ENCODE results near the gene MRC1. TPM values are rescaled to one million over a fixed set of nuclear protein-coding genes. Genes with fewer than 3 reads are reported as not detected.

The MRC1 gene
- total and polyA plus RNA-seq, 2 of the 8 experiments (the other 6 are each of a cell fraction or from before 2014, with no cell fraction given): 0.03 to 0.06 TPM

- FAIRE-seq: no peak
- H4K91ac ChIP-seq (replicated peaks; ENCODE audit: insufficient read length, low read length): no peak overlapping the region
- POLR2A ChIA-PET (ENCODE audit: partially characterized antibody): interaction anchor here (0.6 kb wide), 1 partner anchor 137 kb away, joined by 3 read pairs; no protein-coding TSS in a partner anchor
- no peak overlapping the region for H3K27ac ChIP-seq (ENCODE audit: low read depth, low read length)
- H3K4ac ChIP-seq (replicated peaks; ENCODE audit: insufficient read length, low read depth, low read length): no peak overlapping the region
- no peak overlapping the region for H2BK120ac ChIP-seq (replicated peaks; ENCODE audit: low read depth, low read length)
- no peaks in the 10 kb centered on the region for H3K4me1 ChIP-seq (replicated peaks in 1 of 4; ENCODE audit: control insufficient read depth in 3 of 4, insufficient read depth in 4 of 4, low read length in 3 of 4)
- H4K20me1 ChIP-seq (replicated peaks in 1 of 2; ENCODE audit: control insufficient read depth in 1 of 2, insufficient read depth in 2 of 2, low read length in 2 of 2): peaks cover 0 to 2% of the 10 kb centered on the region in 2 experiments
- no peak overlapping the region for H3K18ac ChIP-seq (ENCODE audit: extremely low read depth, low read length)
- no peak overlapping the region for H4K5ac ChIP-seq (ENCODE audit: insufficient read length, low read depth, low read length)
- H3K23ac ChIP-seq (ENCODE audit: insufficient read length): no peak overlapping the region
- H3K79me2 ChIP-seq (ENCODE audit: control insufficient read depth in 1 of 2, insufficient read depth in 2 of 2, low read length in 2 of 2): no peaks in the 10 kb centered on the region
- H2BK20ac ChIP-seq (ENCODE audit: low read length): no peak overlapping the region
- H2BK15ac ChIP-seq (ENCODE audit: low read length): no peak overlapping the region
- CTCF ChIA-PET (ENCODE audit: partially characterized antibody): interaction anchor here (0.5 to 2.8 kb wide), 24 partner anchors 10 to 512 kb away, joined by 3 to 29 read pairs (median 4); no protein-coding TSS in a partner anchor
- H3K4me2 ChIP-seq (ENCODE audit: insufficient read depth in 1 of 2, low read depth in 2 of 2, low read length in 2 of 2): no peak overlapping the region
- peaks cover 4% of the 10 kb centered on the region in 2 experiments; a peak in 2 of 4 replicates for H3K9me3 ChIP-seq (ENCODE audit: insufficient read depth in 2 of 2, low read depth in 1 of 2, low read length in 1 of 2)
- no peak overlapping the region for H3K4me3 ChIP-seq (ENCODE audit: extremely low read depth in 1 of 4, insufficient read depth in 2 of 4, low read depth in 3 of 4, low read length in 4 of 4)
- H3K36me3 ChIP-seq (ENCODE audit: control insufficient read depth in 2 of 4, insufficient read depth in 4 of 4, low read length in 3 of 4): no peaks in the 10 kb centered on the region
- no peak overlapping the region for H2AK5ac ChIP-seq (ENCODE audit: low read depth, low read length)
- H2BK5ac ChIP-seq (ENCODE audit: low read depth, low read length): no peak overlapping the region
- no peak overlapping the region for H3K14ac ChIP-seq (ENCODE audit: insufficient read length)
- H3K9ac ChIP-seq (replicated peaks in 1 of 4; ENCODE audit: extremely low read depth in 1 of 4, low read depth in 3 of 4, low read length in 3 of 4): no peak overlapping the region
- H3K23me2 ChIP-seq (ENCODE audit: low read depth, low read length): peaks cover 2% of the 10 kb centered on the region; the same call in 1 of the 2 replicates
- H4K8ac ChIP-seq (ENCODE audit: extremely low read depth, insufficient read depth, low read length): no peak overlapping the region
- peak in 1 of 2 experiments; percentile 18; a peak in 1 of 4 replicates for TF ChIP-seq RAD21 (IDR thresholded peaks at IDR 0.05 in 1 of 2, conservative IDR thresholded peaks at IDR 0.05 in 1 of 2; ENCODE audit: low read depth in 2 of 2, low read length in 2 of 2)
- TF ChIP-seq, protein P1, sequence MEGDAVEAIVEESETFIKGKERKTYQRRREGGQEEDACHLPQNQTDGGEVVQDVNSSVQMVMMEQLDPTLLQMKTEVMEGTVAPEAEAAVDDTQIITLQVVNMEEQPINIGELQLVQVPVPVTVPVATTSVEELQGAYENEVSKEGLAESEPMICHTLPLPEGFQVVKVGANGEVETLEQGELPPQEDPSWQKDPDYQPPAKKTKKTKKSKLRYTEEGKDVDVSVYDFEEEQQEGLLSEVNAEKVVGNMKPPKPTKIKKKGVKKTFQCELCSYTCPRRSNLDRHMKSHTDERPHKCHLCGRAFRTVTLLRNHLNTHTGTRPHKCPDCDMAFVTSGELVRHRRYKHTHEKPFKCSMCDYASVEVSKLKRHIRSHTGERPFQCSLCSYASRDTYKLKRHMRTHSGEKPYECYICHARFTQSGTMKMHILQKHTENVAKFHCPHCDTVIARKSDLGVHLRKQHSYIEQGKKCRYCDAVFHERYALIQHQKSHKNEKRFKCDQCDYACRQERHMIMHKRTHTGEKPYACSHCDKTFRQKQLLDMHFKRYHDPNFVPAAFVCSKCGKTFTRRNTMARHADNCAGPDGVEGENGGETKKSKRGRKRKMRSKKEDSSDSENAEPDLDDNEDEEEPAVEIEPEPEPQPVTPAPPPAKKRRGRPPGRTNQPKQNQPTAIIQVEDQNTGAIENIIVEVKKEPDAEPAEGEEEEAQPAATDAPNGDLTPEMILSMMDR (IDR thresholded peaks at IDR 0.05; ENCODE audit: control extremely low read depth in 1 of 3, insufficient read depth in 1 of 3, low read depth in 1 of 3, low read length in 3 of 3): peak in 1 of 3 experiments; percentile 37; a peak in 2 of 4 replicates
- no peak for TF ChIP-seq HDAC6 (IDR thresholded peaks at IDR 0.05; ENCODE audit: low read depth, low read length)
- DNase-seq (ENCODE audit: low read depth in 1 of 2, low spot score in 2 of 2): no peak
- H2AFZ ChIP-seq (ENCODE audit: low read length): no peak overlapping the region
- WGBS, 2 experiments (ENCODE audit: extremely low coverage in 1 of 2, insufficient coverage in 1 of 2, insufficient read length in 1 of 2, insufficient replicate concordance in 2 of 2, low coverage in 1 of 2, low lambda C conversion rate in 2 of 2, missing lambda C conversion rate in 1 of 2): 79% methylated on average over 3 of the region's 3 CpGs; no CpG with 5 or more reads in 1 of the 2 experiments
- H2BK12ac ChIP-seq (ENCODE audit: low read depth, low read length): no peak overlapping the region
- H3K27me3 ChIP-seq (replicated peaks in 1 of 4; ENCODE audit: control insufficient read depth in 3 of 4, extremely low read depth in 1 of 4, insufficient read depth in 3 of 4, low read length in 3 of 4): no peaks in the 10 kb centered on the region
- no peaks in the 10 kb centered on the region for H3K79me1 ChIP-seq (ENCODE audit: low read depth, low read length)
- H3K56ac ChIP-seq (replicated peaks; ENCODE audit: insufficient read length, low read depth, low read length): no peak overlapping the region
Observed at GRCh38 chr10:17801507-17801906, 7.6 kb upstream of the MRC1 start.
